Measurements from ENCODE around the gene TAX1BP3.

TAX1BP3 gene

GRCh38 chr17:3626831-3627768 is 41.3 kb downstream of the TAX1BP3 start:
- no peak for DNase-seq (ENCODE audit: low read depth, low spot score)

DNA sequence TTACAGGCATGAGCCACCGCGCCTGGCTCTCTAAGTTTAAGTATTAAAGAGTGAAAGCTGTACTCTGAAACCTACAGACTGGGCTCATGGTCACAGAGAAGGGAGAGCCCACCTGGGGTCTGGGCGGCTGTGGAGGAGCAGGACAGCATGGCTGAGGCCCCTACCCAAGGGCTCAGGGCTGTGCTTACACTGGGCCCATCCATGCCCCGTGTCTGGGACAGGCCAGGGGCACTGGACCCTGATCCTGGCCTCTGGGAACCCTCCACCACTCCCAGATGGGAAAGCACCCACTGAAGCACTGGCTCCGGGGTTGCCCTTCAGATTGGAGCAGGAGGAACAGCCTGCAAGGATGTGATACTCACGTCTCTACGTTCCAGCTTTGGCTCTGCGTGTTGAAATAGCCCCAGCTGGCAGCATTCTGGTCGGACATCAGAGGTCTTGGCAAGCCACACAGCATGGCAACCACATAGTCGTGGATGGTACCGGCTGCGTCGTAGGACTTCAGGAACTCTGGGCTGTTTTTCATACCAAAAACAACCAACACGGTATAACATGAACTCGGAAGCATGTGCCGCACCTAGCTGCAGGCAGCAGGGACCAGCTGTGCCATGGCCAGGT is 45.3 kb downstream of the TAX1BP3 start:
- no peak for DNase-seq (ENCODE audit: low read depth, low spot score)

DNA sequence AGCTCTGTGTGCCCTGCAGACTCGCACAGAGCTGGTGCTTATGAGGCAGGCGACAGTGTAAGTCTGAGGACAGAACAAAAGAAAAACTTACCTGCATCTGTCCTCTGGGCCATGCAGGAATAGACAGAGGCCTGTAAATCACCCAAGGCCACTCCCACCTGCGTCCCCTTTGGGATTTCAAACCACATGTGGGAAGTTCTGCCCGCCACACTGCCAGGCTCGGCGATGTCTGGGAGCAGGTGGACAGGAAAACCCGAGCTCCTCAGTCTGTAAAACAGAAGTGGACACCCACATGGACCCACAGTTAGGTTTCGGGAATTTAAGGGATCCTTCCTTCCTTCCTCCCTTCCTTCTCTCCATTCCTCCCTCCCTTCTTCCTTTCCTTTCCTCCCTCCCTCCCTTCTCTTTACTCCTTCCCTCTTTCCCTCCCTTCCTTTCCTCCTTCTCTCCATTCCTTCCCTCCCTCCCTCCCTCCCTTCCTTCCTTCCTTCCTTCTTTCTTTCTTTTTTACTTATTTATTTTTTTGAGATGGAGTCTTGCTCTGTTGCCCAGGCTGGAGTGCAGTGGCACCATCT is 47.1 kb downstream of the TAX1BP3 start:
- no peak for DNase-seq (ENCODE audit: low read depth, low spot score)

DNA sequence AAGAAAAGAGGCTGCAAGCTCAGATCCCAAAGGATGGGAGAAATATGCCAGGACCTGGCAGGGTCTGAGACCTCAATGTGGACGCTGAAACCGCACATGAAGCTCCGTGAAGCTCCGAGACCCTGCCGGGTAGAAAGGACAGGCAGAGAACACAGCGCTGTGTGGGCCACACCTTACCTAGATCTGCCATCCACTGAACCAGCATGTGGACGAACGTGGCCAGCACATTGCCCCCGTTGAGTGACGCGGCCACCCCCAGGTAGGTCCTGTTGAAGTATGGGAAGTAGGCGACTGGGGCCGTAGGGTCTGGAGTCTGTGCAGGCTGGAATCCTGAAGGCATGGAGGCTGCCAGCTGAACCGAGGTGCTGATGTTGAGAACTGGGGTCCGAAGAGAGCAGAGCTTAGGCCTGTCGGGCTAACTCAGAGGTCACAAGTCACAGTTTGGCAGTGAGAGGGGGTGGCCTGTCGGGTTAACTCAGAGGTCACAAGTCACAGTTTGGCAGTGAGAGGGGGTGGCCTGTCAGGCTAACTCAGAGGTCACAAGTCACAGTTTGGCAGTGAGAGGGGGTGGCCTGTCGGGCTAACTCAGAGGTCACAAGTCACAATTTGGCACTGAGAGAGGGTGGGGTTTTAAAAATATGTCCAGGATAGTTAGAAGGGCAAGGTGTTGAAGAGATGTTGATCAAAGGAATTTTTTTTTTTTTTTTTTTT is 53.1 kb downstream of the TAX1BP3 start:
- DNase-seq (ENCODE audit: low read depth, low spot score), result no peak

DNA sequence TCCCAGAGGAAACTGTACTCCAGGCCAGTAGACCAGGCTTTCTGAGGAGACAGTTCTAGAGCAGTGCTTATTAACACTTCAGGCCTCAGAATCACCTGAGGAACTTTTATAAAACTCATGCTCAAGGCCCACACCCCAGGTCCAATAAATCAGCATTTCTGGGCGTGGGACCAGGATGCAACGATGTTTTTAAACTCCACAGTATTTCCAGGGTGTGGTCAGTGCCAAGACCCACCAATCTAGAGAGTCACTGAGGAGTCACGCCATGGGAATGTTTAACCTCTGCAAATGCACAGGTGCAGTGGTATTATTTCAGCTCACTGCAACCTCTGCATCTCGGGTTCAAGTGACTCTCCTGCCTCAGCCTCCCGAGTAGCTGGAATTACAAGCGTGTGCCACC is 55.3 kb downstream of the TAX1BP3 start:
- no peak for DNase-seq (ENCODE audit: low read depth, low spot score)
